Measurements from ENCODE around the gene MAP6. TPM values are rescaled to one million over a fixed set of nuclear protein-coding genes. Genes with fewer than 3 reads are reported as not detected.
A peak's percentile ranks its signal among the peaks of the same experiment; 100 is the strongest.

The MAP6 gene
- total RNA-seq (10 to 100 TPM in 3 of 4 donors, 1 to 10 TPM in 1; 6.7 to 24.9 (median 16.6) TPM), polyA plus RNA-seq (1 to 10 TPM in 1 of 3 donors, under 1 TPM in 1, not detected in 1; 0.60 to 2.0 TPM)

- Histone ChIP-seq H3K27me3 (no peaks in the 10 kb centered on the region), H3K4me3 (peak within 1 kb of the TSS; percentile 42 to 74 (median 62)), H3K36me3 (no peaks in the 10 kb centered on the region), H3K9me3 (no peaks in the 10 kb centered on the region), H3K4me1 (peaks cover 0 to 25% (median 20%) of the 10 kb centered on the region in 4 donors), H3K27ac (peak within 1 kb of the TSS; percentile 75 to 82 (median 80))
- WGBS, 2 donors, result 2% methylated on average over 72 of the region's 72 CpGs
- no peak for DNase-seq
- intact Hi-C loops (cut with DNase I), result loop anchor here (5.0 kb wide), 2 partner anchors 86 to 121 kb away; no protein-coding TSS in a partner anchor
- TF ChIP-seq, protein P1, sequence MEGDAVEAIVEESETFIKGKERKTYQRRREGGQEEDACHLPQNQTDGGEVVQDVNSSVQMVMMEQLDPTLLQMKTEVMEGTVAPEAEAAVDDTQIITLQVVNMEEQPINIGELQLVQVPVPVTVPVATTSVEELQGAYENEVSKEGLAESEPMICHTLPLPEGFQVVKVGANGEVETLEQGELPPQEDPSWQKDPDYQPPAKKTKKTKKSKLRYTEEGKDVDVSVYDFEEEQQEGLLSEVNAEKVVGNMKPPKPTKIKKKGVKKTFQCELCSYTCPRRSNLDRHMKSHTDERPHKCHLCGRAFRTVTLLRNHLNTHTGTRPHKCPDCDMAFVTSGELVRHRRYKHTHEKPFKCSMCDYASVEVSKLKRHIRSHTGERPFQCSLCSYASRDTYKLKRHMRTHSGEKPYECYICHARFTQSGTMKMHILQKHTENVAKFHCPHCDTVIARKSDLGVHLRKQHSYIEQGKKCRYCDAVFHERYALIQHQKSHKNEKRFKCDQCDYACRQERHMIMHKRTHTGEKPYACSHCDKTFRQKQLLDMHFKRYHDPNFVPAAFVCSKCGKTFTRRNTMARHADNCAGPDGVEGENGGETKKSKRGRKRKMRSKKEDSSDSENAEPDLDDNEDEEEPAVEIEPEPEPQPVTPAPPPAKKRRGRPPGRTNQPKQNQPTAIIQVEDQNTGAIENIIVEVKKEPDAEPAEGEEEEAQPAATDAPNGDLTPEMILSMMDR (IDR thresholded peaks at IDR 0.05), result no peak
- TF ChIP-seq POLR2A (IDR thresholded peaks at IDR 0.05) (no peak), POLR2AphosphoS5 (IDR thresholded peaks at IDR 0.05) (no peak), EP300 (IDR thresholded peaks at IDR 0.05) (no peak)
These were observed at the start of gene MAP6 for GRCh38 chr11:75668451-75669297. Gene MAP6, minus strand, starts transcription at chr11:75669038. Its CDS starts 669 bp downstream, at chr11:75668369.

GRCh38 chr11:75717608-75718418 is 49.0 kb upstream of the MAP6 start, which contains the start of gene MOGAT2:
Gene MOGAT2, plus strand, starts transcription at chr11:75717838. Its CDS starts 51 bp downstream, at chr11:75717889.
- Histone ChIP-seq H3K27ac (no peak within 1 kb of the TSS), H3K4me1 (no peaks in the 10 kb centered on the region), H3K4me3 (peak within 1 kb of the TSS in 1 of 4 donors; percentile 2), H3K36me3 (no peaks in the 10 kb centered on the region), H3K27me3 (no peaks in the 10 kb centered on the region), H3K9me3 (no peaks in the 10 kb centered on the region)
- 15 to 72% methylated on average over 13 of the region's 13 CpGs for WGBS, 2 donors
- DNase-seq, result no peak
- intact Hi-C loops (cut with DNase I), result no loop called here
- no peak for TF ChIP-seq POLR2AphosphoS5 (IDR thresholded peaks at IDR 0.05)
- TF ChIP-seq, protein P1 (IDR thresholded peaks at IDR 0.05), result no peak
- no peak for TF ChIP-seq POLR2A (IDR thresholded peaks at IDR 0.05)
- TF ChIP-seq EP300 (IDR thresholded peaks at IDR 0.05), result no peak

DNA sequence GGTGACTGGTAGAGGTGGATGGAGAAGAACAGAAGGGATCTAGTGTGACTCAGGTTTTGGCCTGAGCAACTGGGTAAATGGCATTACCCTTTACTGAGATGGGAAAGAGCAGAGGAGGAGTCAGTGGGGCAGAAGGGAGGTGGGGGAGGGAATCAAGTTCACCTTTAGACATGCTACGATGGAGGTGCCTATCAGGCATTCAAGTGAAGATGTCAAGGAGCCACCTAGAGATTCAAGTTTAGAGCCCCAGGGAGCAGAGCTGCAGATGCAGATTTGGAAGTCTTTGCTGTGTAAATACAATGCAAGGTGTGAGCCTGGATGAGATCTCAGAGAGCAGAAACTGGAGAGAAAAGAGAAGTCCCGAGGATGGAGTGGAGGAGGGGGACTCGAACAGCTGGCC is 47.8 kb upstream of the MAP6 start:
- DNase-seq, result no peak
- 55 to 69% methylated on average over 3 of the region's 3 CpGs for WGBS, 2 donors
- Histone ChIP-seq H3K36me3 (no peaks in the 10 kb centered on the region), H3K4me3 (no peak overlapping the region), H3K4me1 (no peaks in the 10 kb centered on the region), H3K9me3 (no peaks in the 10 kb centered on the region), H3K27ac (no peak overlapping the region), H3K27me3 (no peaks in the 10 kb centered on the region)
- TF ChIP-seq POLR2A (IDR thresholded peaks at IDR 0.05), result no peak
- TF ChIP-seq, protein P1 (IDR thresholded peaks at IDR 0.05), result no peak
- no peak for TF ChIP-seq POLR2AphosphoS5 (IDR thresholded peaks at IDR 0.05)
- TF ChIP-seq EP300 (IDR thresholded peaks at IDR 0.05), result no peak
- intact Hi-C loops (cut with DNase I), result no loop called here

- Histone ChIP-seq H3K4me1 (no peaks in the 10 kb centered on the region), H3K4me3 (no peak overlapping the region), H3K27me3 (no peaks in the 10 kb centered on the region), H3K27ac (no peak overlapping the region), H3K9me3 (no peaks in the 10 kb centered on the region), H3K36me3 (no peaks in the 10 kb centered on the region)
- 19 to 64% methylated on average over 2 of the region's 2 CpGs for WGBS, 2 donors
- DNase-seq, result no peak
- intact Hi-C loops (cut with DNase I), result no loop called here
- TF ChIP-seq EP300 (IDR thresholded peaks at IDR 0.05), result no peak
- TF ChIP-seq, protein P1 (IDR thresholded peaks at IDR 0.05), result no peak
- TF ChIP-seq POLR2A (IDR thresholded peaks at IDR 0.05), result no peak
- TF ChIP-seq POLR2AphosphoS5 (IDR thresholded peaks at IDR 0.05), result no peak
These were observed 46.9 kb upstream of the MAP6 start for GRCh38 chr11:75715688-75716087.

Measured in sigmoid colon (tissue), 7 donors.